Neural cell (in vitro differentiated cells): ENCODE results near the gene CFAP92. TPM values are rescaled to one million over a fixed set of nuclear protein-coding genes. Genes with fewer than 3 reads are reported as not detected.
"Not testable (repeated sequence)": the region's sequence is repeated elsewhere in the genome, so short reads cannot be mapped to it uniquely, and the experiment has no call there.

ENCODE experiments used
- H2AFZ ChIP-seq: fragments of 200-600, 300-800 bp; sonication (generic), shearing (Covaris generic); 2 replicates; pipeline ENCODE4 v1.6.0; 2014; ENCODE audit warnings: low read depth, mild to moderate bottlenecking, antibody characterized with exemption, low read length, moderate library complexity
- H3F3A ChIP-seq: fragments of 200-600 bp; shearing (Covaris generic); 2 replicates; pipeline ENCODE4 v1.6.1; 2016; ENCODE audit warnings: mild to moderate bottlenecking, moderate library complexity, mixed read lengths, antibody characterized with exemption, low read length; ENCODE audit not compliant: insufficient read depth, poor library complexity, severe bottlenecking
- H3K27ac ChIP-seq: fragments of 200-600, 300-800 bp; sonication (generic), shearing (Covaris generic); 2 replicates; pipeline ENCODE4 v1.5.1; 2014; ENCODE audit warnings: mild to moderate bottlenecking, low read length, moderate library complexity
- H3K27me3 ChIP-seq: fragments of 300-800, 200-600 bp; sonication (generic), shearing (Covaris generic); 2 replicates; pipeline ENCODE4 v1.6.0; 2014; ENCODE audit warnings: mild to moderate bottlenecking, low read depth, low read length, moderate library complexity; ENCODE audit not compliant: insufficient read depth
- H3K36me3 ChIP-seq: fragments of 300-800, 200-600 bp; sonication (generic), shearing (Covaris generic); 2 replicates; pipeline ENCODE4 v1.5.1; 2014; ENCODE audit warnings: mild to moderate bottlenecking, antibody characterized with exemption, low read length, moderate library complexity; ENCODE audit not compliant: insufficient read depth
- H3K4me2 ChIP-seq: fragments of 300-800, 200-600 bp; sonication (generic), shearing (Covaris generic); 2 replicates; pipeline ENCODE4 v1.6.0; 2014; ENCODE audit warnings: mild to moderate bottlenecking, low read length
- H3K4me3 ChIP-seq: fragments of 300-800, 200-600 bp; sonication (generic), shearing (Covaris generic); 2 replicates; pipeline ENCODE4 v1.5.1; 2014; ENCODE audit warnings: mild to moderate bottlenecking, low read length, moderate library complexity
- H3K79me2 ChIP-seq: fragments of 200-600 bp; shearing (Covaris generic); replicated peaks from 2 replicates; pipeline ENCODE4 v1.6.0; 2014; ENCODE audit warnings: mild to moderate bottlenecking, low read length, moderate library complexity; ENCODE audit not compliant: insufficient read depth
- H3K9ac ChIP-seq: fragments of 300-800, 200-600 bp; sonication (generic), shearing (Covaris generic); 2 replicates; pipeline ENCODE4 v1.6.1; 2016; ENCODE audit warnings: mild to moderate bottlenecking, low read length, mixed read lengths
- H3K9me2 ChIP-seq: fragments of 200-600 bp; shearing (Covaris generic); 2 replicates; pipeline ENCODE4 v1.6.1; 2016; ENCODE audit warnings: mild to moderate bottlenecking, low read length, mixed read lengths; ENCODE audit not compliant: insufficient read depth
- H3K9me3 ChIP-seq: fragments of 200-600, 300-800 bp; sonication (generic), shearing (Covaris generic); 2 replicates; pipeline ENCODE4 v1.6.1; 2016; ENCODE audit warnings: mild to moderate bottlenecking, mixed run types, low read length, moderate library complexity, mixed read lengths
- H4K20me1 ChIP-seq: fragments of 200-600 bp; shearing (Covaris generic); 2 replicates; pipeline ENCODE4 v1.6.1; 2016; ENCODE audit warnings: mild to moderate bottlenecking, mixed run types; ENCODE audit not compliant: insufficient read depth
- EP300 ChIP-seq: fragments of 450-650 bp; conservative IDR thresholded peaks from 2 replicates; pipeline ENCODE4 v1.6.1; 2014; ENCODE audit warnings: antibody characterized with exemption, mild to moderate bottlenecking, moderate library complexity; ENCODE audit not compliant: poor library complexity, severe bottlenecking
- EZH2 ChIP-seq: fragments of 200-600, 300-800 bp; shearing (Covaris generic), sonication (generic); IDR thresholded peaks from 2 replicates; pipeline ENCODE4 v1.6.1; 2014; ENCODE audit warnings: antibody characterized with exemption, low read length, borderline replicate concordance, mild to moderate bottlenecking; ENCODE audit not compliant: insufficient read depth, poor library complexity, severe bottlenecking
- MXI1 ChIP-seq: fragments of 450-650 bp; conservative IDR thresholded peaks from 2 replicates; pipeline ENCODE4 v1.6.1; 2014; ENCODE audit warnings: antibody characterized with exemption, mild to moderate bottlenecking; ENCODE audit not compliant: poor library complexity, severe bottlenecking
- POLR2AphosphoS5 ChIP-seq: IDR thresholded peaks from 2 replicates; pipeline ENCODE4 v1.6.1; 2012
- RAD21 ChIP-seq: fragments of 450-650 bp; conservative IDR thresholded peaks from 2 replicates; pipeline ENCODE4 v1.6.1; 2014; ENCODE audit warnings: antibody characterized with exemption, mild to moderate bottlenecking, moderate library complexity
- TAF1 ChIP-seq: IDR thresholded peaks from 2 replicates; pipeline ENCODE4 v1.6.1; 2012; ENCODE audit warnings: low read depth
- polyA plus RNA-seq: library from polyadenylated mRNA; depleted of rRNA; stranded (reverse); fragments of >200 nt; gene quantifications from 2 replicates; pipeline ENCODE4 v1.2.3, GENCODE V29; 2014
- TF ChIP-seq, protein P1 (sequence below): IDR thresholded peaks from 2 replicates; pipeline ENCODE4 v1.6.1; 2012; ENCODE audit warnings: borderline replicate concordance
- TF ChIP-seq, protein P2 (sequence below): fragments of 450-650 bp; IDR thresholded peaks from 2 replicates; pipeline ENCODE4 v1.5.1; 2014; ENCODE audit warnings: antibody characterized with exemption, mild to moderate bottlenecking, moderate library complexity; ENCODE audit not compliant: poor library complexity, severe bottlenecking

CFAP92 gene
- polyA plus RNA-seq, 1 donor from 2014 or later, result 0.69 TPM

DNA sequence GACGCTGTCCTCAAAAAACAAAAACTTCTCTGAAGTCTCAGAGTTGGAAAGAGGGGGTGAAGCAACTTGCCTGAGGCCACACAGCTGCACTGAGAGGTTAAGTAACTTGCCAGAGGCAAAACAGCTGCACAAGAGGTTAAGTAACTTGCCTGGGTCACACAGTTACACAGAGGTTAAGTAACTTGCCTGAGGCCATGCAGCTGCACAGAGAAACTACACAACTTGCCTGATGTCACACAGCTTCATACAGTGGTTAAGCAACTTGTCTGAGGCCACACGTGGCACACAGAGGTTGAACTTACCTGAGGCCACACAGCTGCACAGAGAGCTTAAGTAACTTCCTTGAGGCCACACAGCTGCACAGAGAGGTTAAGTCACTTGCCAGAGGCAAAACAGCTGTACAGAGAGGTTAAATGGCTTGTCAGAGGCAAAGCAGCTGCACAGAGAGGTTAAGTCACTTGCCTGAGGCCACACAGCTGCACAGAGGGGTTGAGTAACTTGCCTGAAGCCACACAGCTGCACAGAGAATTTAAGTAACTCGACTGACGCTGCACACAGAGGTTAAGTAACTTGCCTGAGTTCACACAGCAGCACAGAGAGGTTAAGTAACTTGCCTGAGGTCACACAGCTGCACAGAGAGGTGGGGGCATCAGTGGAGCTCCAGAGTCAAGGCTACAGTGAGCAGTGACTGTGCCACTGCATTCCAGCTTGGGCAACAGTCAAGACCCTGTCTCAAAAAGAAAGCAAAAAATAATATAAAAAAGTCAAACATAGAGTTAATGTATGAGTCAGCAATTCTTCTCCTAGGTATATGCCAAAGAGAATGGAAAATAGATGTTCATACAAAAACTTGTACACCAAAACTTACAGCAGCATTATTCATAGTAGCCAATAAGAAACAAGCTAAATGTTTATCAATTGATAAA is 126.4 kb downstream of the CFAP92 start:
- no peak overlapping the region for H3K4me2 ChIP-seq
- H2AFZ ChIP-seq, result no peak overlapping the region
- H3K9ac ChIP-seq, result no peak overlapping the region
- no peak overlapping the region for H3K27ac ChIP-seq
- H3K4me3 ChIP-seq, result no peak overlapping the region
- TF ChIP-seq POLR2AphosphoS5 (no peak), EZH2 (no peak), MXI1 (no peak), RAD21 (no peak), TAF1 (no peak), EP300 (no peak)
- TF ChIP-seq, protein P1, sequence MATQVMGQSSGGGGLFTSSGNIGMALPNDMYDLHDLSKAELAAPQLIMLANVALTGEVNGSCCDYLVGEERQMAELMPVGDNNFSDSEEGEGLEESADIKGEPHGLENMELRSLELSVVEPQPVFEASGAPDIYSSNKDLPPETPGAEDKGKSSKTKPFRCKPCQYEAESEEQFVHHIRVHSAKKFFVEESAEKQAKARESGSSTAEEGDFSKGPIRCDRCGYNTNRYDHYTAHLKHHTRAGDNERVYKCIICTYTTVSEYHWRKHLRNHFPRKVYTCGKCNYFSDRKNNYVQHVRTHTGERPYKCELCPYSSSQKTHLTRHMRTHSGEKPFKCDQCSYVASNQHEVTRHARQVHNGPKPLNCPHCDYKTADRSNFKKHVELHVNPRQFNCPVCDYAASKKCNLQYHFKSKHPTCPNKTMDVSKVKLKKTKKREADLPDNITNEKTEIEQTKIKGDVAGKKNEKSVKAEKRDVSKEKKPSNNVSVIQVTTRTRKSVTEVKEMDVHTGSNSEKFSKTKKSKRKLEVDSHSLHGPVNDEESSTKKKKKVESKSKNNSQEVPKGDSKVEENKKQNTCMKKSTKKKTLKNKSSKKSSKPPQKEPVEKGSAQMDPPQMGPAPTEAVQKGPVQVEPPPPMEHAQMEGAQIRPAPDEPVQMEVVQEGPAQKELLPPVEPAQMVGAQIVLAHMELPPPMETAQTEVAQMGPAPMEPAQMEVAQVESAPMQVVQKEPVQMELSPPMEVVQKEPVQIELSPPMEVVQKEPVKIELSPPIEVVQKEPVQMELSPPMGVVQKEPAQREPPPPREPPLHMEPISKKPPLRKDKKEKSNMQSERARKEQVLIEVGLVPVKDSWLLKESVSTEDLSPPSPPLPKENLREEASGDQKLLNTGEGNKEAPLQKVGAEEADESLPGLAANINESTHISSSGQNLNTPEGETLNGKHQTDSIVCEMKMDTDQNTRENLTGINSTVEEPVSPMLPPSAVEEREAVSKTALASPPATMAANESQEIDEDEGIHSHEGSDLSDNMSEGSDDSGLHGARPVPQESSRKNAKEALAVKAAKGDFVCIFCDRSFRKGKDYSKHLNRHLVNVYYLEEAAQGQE, result no peak
- TF ChIP-seq, protein P2, sequence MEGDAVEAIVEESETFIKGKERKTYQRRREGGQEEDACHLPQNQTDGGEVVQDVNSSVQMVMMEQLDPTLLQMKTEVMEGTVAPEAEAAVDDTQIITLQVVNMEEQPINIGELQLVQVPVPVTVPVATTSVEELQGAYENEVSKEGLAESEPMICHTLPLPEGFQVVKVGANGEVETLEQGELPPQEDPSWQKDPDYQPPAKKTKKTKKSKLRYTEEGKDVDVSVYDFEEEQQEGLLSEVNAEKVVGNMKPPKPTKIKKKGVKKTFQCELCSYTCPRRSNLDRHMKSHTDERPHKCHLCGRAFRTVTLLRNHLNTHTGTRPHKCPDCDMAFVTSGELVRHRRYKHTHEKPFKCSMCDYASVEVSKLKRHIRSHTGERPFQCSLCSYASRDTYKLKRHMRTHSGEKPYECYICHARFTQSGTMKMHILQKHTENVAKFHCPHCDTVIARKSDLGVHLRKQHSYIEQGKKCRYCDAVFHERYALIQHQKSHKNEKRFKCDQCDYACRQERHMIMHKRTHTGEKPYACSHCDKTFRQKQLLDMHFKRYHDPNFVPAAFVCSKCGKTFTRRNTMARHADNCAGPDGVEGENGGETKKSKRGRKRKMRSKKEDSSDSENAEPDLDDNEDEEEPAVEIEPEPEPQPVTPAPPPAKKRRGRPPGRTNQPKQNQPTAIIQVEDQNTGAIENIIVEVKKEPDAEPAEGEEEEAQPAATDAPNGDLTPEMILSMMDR, result no peak
- H4K20me1 ChIP-seq, result no peaks in the 10 kb centered on the region
- H3K9me2 ChIP-seq, result no peaks in the 10 kb centered on the region
- no peaks in the 10 kb centered on the region for H3K79me2 ChIP-seq
- H3F3A ChIP-seq, result no peaks in the 10 kb centered on the region
- H3K36me3 ChIP-seq, result no peaks in the 10 kb centered on the region
- H3K27me3 ChIP-seq, result no peaks in the 10 kb centered on the region
- H3K9me3 ChIP-seq, result no peaks in the 10 kb centered on the region

DNA sequence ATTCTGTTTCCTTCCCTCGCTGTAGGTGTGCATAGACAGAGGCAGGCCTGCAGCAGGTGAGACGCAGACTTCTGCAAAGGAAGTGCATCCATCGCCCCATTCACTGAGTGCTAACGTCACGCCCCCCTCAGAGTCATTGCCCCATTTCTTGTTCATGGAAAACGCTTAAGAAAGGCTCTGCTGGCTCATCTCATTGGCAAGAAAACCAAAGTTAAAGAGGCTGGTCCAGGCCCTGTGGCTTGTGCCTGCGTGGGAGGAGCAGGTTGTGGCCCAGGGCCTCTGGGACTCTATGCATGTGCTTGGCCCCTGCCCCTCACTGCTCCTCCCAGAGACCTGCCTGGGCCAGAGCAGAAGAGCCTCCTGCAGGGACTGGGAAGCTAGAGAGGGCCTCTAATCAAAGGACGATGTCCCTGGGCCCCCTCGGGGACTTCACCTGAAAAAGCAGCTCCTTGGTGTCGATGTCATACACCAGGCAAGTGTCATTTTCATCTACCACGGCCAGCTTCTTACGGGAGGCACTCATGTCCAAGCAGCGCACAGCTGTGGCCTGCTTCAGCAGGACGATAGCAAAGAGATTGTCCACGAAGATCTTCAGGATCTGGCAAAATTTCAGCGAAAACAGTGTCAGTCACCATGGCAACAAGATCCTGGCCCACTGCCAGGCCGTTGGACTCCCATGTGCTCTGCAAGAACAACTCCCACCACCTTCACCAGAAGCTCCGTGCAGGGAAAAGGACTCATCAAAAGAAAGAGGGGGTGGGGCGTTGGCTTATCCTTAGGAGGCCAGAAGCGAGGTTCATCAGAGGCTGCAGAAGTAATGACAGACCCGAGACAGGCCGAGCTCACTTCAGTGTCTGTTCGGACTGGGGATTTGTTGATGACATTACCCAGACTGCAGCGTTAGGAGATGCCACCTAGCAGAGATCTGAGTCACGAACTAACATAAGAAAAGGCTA is 128.7 kb downstream of the CFAP92 start:
- H3K4me3 ChIP-seq, H4K20me1 ChIP-seq, H3K79me2 ChIP-seq, H3F3A ChIP-seq, H3K27ac ChIP-seq, H3K4me2 ChIP-seq, H3K36me3 ChIP-seq, H3K9ac ChIP-seq, H2AFZ ChIP-seq, H3K27me3 ChIP-seq, H3K9me3 ChIP-seq, H3K9me2 ChIP-seq: not testable (repeated sequence)
